Transverse colon (tissue), 4 donors: ENCODE data around the gene CNTN4.

Source experiments
- EP300 ChIP-seq: sonication (generic); formaldehyde crosslinking; IDR thresholded peaks from one replicate; pipeline ENCODE4 v1.6.1; 2017; ENCODE audit warnings: antibody characterized with exemption, low read depth
- POLR2A ChIP-seq: fragments of 450-650 bp; IDR thresholded peaks from one replicate; pipeline ENCODE4 v1.6.1; 2016; ENCODE audit warnings: antibody characterized with exemption, mild to moderate bottlenecking, moderate library complexity
- POLR2AphosphoS5 ChIP-seq, 3 donors: sonication (generic); formaldehyde crosslinking; IDR thresholded peaks; one replicate each; pipeline ENCODE4 v1.6.1; 2016; ENCODE audit warnings: antibody characterized with exemption in 3 of 3
- TF ChIP-seq, protein P1 (sequence below), 5 experiments: fragments of 200-600 bp in 3 of 5; fragments of 450-650 bp in 2 of 5; sonication (generic) in 3 of 5; IDR thresholded peaks; 1 replicate in 2 of 5; 2 replicates in 3 of 5; pipeline ENCODE4 v1.5.1; 2016 to 2017; ENCODE audit warnings: antibody characterized with exemption in 5 of 5, inconsistent platforms in 3 of 5, mild to moderate bottlenecking in 2 of 5, moderate library complexity in 1 of 5

DNA sequence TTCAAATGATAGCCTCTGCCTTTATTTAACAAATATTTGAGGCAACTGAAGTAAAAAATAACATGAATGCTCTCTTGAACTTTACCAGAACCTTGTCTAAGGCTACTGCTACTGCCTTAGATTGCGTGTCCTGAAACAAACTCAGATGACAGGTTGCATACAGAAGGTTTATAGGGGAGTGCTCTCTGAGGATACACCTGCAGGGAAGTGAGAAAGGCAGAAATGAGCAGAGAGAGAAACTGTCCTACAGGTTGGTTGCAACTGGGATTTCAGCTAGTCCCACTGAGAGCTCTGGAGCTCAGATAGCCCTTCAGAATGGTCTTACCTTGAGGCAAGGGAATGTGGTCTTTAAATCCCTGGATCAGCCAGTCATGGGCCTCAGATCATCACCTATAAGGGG, 846.0 kb downstream of the CNTN4 start:
- TF ChIP-seq POLR2AphosphoS5 (IDR thresholded peaks at IDR 0.05) (no peak), EP300 (no peak), POLR2A (no peak)
- TF ChIP-seq, protein P1, sequence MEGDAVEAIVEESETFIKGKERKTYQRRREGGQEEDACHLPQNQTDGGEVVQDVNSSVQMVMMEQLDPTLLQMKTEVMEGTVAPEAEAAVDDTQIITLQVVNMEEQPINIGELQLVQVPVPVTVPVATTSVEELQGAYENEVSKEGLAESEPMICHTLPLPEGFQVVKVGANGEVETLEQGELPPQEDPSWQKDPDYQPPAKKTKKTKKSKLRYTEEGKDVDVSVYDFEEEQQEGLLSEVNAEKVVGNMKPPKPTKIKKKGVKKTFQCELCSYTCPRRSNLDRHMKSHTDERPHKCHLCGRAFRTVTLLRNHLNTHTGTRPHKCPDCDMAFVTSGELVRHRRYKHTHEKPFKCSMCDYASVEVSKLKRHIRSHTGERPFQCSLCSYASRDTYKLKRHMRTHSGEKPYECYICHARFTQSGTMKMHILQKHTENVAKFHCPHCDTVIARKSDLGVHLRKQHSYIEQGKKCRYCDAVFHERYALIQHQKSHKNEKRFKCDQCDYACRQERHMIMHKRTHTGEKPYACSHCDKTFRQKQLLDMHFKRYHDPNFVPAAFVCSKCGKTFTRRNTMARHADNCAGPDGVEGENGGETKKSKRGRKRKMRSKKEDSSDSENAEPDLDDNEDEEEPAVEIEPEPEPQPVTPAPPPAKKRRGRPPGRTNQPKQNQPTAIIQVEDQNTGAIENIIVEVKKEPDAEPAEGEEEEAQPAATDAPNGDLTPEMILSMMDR (IDR thresholded peaks at IDR 0.05) = no peak
